PFSK-1 (cell line): ENCODE data around the gene KIAA1755.

Experiments
- FOXP2 ChIP-seq: optimal IDR thresholded peaks from 2 replicates; pipeline ENCODE3; 2011; ENCODE audit warnings: borderline replicate concordance, control low read depth, inconsistent platforms; ENCODE audit not compliant: insufficient read depth; ENCODE audit errors: extremely low read length, extremely low read depth
- POLR2AphosphoS5 ChIP-seq: IDR thresholded peaks from 2 replicates; pipeline ENCODE4 v1.6.1; 2012; ENCODE audit warnings: low read depth, mild to moderate bottlenecking, control low read depth, low read length, moderate library complexity
- REST ChIP-seq, 2 experiments: IDR thresholded peaks; 2 replicates each; pipeline versions ENCODE4 v1.6.1 to v1.8.0; 2011 to 2012; ENCODE audit warnings: low read depth in 2 of 2, low read length in 2 of 2, control low read depth in 1 of 2, inconsistent platforms in 1 of 2, mild to moderate bottlenecking in 1 of 2, moderate library complexity in 1 of 2; ENCODE audit not compliant: insufficient read depth in 1 of 2
- SIN3A ChIP-seq: IDR thresholded peaks from 2 replicates; pipeline ENCODE4 v1.6.1; 2012; ENCODE audit warnings: mild to moderate bottlenecking, low read length, moderate library complexity, borderline replicate concordance; ENCODE audit not compliant: insufficient read depth
- TAF1 ChIP-seq: IDR thresholded peaks from 2 replicates; pipeline ENCODE4 v1.6.1; 2012; ENCODE audit warnings: low read length, control low read depth, borderline replicate concordance; ENCODE audit not compliant: insufficient read depth

GRCh38 chr20:38260378-38261053 is at the start of gene KIAA1755:
- TF ChIP-seq FOXP2 = no peak
- no peak for TF ChIP-seq POLR2AphosphoS5
- no peak for TF ChIP-seq SIN3A
- TF ChIP-seq REST (IDR thresholded peaks at IDR 0.05; ENCODE audit: insufficient read depth in 1 of 2, low read depth in 2 of 2, low read length in 2 of 2) = no peak
- TF ChIP-seq TAF1 = no peak
